GM18870 (cell line): Measurements from ENCODE around the gene RPL13A.
A peak's percentile ranks its signal among the peaks of the same experiment; 100 is the strongest.
"Not testable (repeated sequence)": the region's sequence is repeated elsewhere in the genome, so short reads cannot be mapped to it uniquely, and the experiment has no call there.

Experiments
- ATAC-seq: cut with Tn5 transposase; IDR thresholded peaks from one replicate; pipeline ENCODE4 v1.9.1; 2021; ENCODE audit warnings: moderate library complexity; ENCODE audit not compliant: unreplicated experiment

The RPL13A gene

GRCh38 chr19:49455773-49456172, 31.6 kb upstream of the RPL13A start:
- ATAC-seq = no peak

- no peak for ATAC-seq
These were observed 31.1 kb upstream of the RPL13A start for GRCh38 chr19:49456326-49456725.

- ATAC-seq = no peak
These were observed 28.9 kb upstream of the RPL13A start for GRCh38 chr19:49458567-49458903.

GRCh38 chr19:49459388-49459787, 28.0 kb upstream of the RPL13A start:
- ATAC-seq = no peak

GRCh38 chr19:49461130-49461529, 26.3 kb upstream of the RPL13A start:
- not testable (repeated sequence) for ATAC-seq

- no peak for ATAC-seq
These were observed 25.8 kb upstream of the RPL13A start for GRCh38 chr19:49461656-49462055.

GRCh38 chr19:49462492-49462891, 24.9 kb upstream of the RPL13A start:
- no peak for ATAC-seq

GRCh38 chr19:49463960-49464740, 23.3 kb upstream of the RPL13A start:
- no peak for ATAC-seq

- ATAC-seq = no peak
These were observed 22.0 kb upstream of the RPL13A start for GRCh38 chr19:49465371-49465770.

GRCh38 chr19:49468199-49468598, 19.2 kb upstream of the RPL13A start:
- ATAC-seq = no peak

- ATAC-seq = no peak
These were observed 18.5 kb upstream of the RPL13A start for GRCh38 chr19:49468746-49469447.

GRCh38 chr19:49469828-49470614, 17.4 kb upstream of the RPL13A start:
- ATAC-seq = peak; percentile 44

GRCh38 chr19:49470615-49470978, 16.8 kb upstream of the RPL13A start:
- ATAC-seq = no peak

- ATAC-seq = no peak
These were observed 14.5 kb upstream of the RPL13A start for GRCh38 chr19:49472936-49473335.

- ATAC-seq = not testable (repeated sequence)
These were observed 13.9 kb upstream of the RPL13A start for GRCh38 chr19:49473501-49473867.

GRCh38 chr19:49473868-49474541, 13.4 kb upstream of the RPL13A start, which contains the start of gene FLT3LG:
Gene FLT3LG (plus strand): TSS chr19:49474215. CDS start chr19:49474640, 425 bp downstream.
- peak; percentile 46 for ATAC-seq

GRCh38 chr19:49474542-49474924, 12.9 kb upstream of the RPL13A start:
- ATAC-seq = no peak

- ATAC-seq = no peak
These were observed 12.1 kb upstream of the RPL13A start for GRCh38 chr19:49475191-49475917.

GRCh38 chr19:49475995-49476880, 11.2 kb upstream of the RPL13A start:
- no peak for ATAC-seq
